ENCODE data around the gene PDCD1LG2. TPM values are rescaled to one million over a fixed set of nuclear protein-coding genes. Genes with fewer than 3 reads are reported as not detected.

Gene PDCD1LG2
- total and polyA plus RNA-seq, 9 donors = 0.51 to 5.0 (median 1.2) TPM

- H3K9me3 ChIP-seq = no peaks in the 10 kb centered on the region
- H3K27me3 ChIP-seq = no peaks in the 10 kb centered on the region
- no peaks in the 10 kb centered on the region for H3K36me3 ChIP-seq
- H3K27ac ChIP-seq = no peak overlapping the region
- intact Hi-C loops (cut with DNase I) = no loop called here
- no peaks in the 10 kb centered on the region for H3K4me1 ChIP-seq (ENCODE audit: insufficient read depth)
- TF ChIP-seq EP300 (IDR thresholded peaks at IDR 0.05) = no peak
- no peak for TF ChIP-seq POLR2A (IDR thresholded peaks at IDR 0.05)
- TF ChIP-seq CTCF (IDR thresholded peaks at IDR 0.05) = no peak
- whole genome bisulfite sequencing, 3 donors = 49 to 54% (median 51%) methylated on average over 2 of the region's 2 CpGs
- DNase-seq = no peak
- H3K4me3 ChIP-seq = no peak overlapping the region
These were observed 21.0 kb downstream of the PDCD1LG2 start for GRCh38 chr9:5531101-5531882.

- Histone ChIP-seq H3K4me1 (ENCODE audit: insufficient read depth) (no peaks in the 10 kb centered on the region), H3K27ac (no peak overlapping the region), H3K4me3 (no peak overlapping the region), H3K36me3 (no peaks in the 10 kb centered on the region), H3K27me3 (no peaks in the 10 kb centered on the region), H3K9me3 (no peaks in the 10 kb centered on the region)
- 53 to 69% (median 61%) methylated on average over 1 of the region's 1 CpG for WGBS, 3 donors
- TF ChIP-seq CTCF (IDR thresholded peaks at IDR 0.05) (no peak), EP300 (IDR thresholded peaks at IDR 0.05) (no peak), POLR2A (IDR thresholded peaks at IDR 0.05) (no peak)
- no peak for DNase-seq
- intact Hi-C loops (cut with DNase I) = no loop called here
These were observed 22.0 kb downstream of the PDCD1LG2 start for GRCh38 chr9:5532306-5532705.

- H3K27ac ChIP-seq = no peak overlapping the region
- no peak for DNase-seq
- no peaks in the 10 kb centered on the region for H3K9me3 ChIP-seq
- TF ChIP-seq EP300 (IDR thresholded peaks at IDR 0.05) = no peak
- TF ChIP-seq POLR2A (IDR thresholded peaks at IDR 0.05) = no peak
- TF ChIP-seq CTCF (IDR thresholded peaks at IDR 0.05) = no peak
- WGBS, 3 donors = 92 to 96% (median 92%) methylated on average over 5 of the region's 5 CpGs
- H3K36me3 ChIP-seq = no peaks in the 10 kb centered on the region
- intact Hi-C loops (cut with DNase I) = no loop called here
- no peaks in the 10 kb centered on the region for H3K4me1 ChIP-seq (ENCODE audit: insufficient read depth)
- H3K27me3 ChIP-seq = no peaks in the 10 kb centered on the region
- no peak overlapping the region for H3K4me3 ChIP-seq
These were observed 22.5 kb downstream of the PDCD1LG2 start for GRCh38 chr9:5532790-5533189.

GRCh38 chr9:5536684-5537083, 26.4 kb downstream of the PDCD1LG2 start:
- intact Hi-C loops (cut with DNase I) = no loop called here
- H3K27me3 ChIP-seq = no peaks in the 10 kb centered on the region
- no peak overlapping the region for H3K27ac ChIP-seq
- H3K9me3 ChIP-seq = no peaks in the 10 kb centered on the region
- WGBS, 3 donors = 85 to 93% (median 89%) methylated on average over 2 of the region's 2 CpGs
- no peak for DNase-seq
- H3K36me3 ChIP-seq = no peaks in the 10 kb centered on the region
- no peaks in the 10 kb centered on the region for H3K4me1 ChIP-seq (ENCODE audit: insufficient read depth)
- TF ChIP-seq POLR2A (IDR thresholded peaks at IDR 0.05) (no peak), CTCF (IDR thresholded peaks at IDR 0.05) (no peak), EP300 (IDR thresholded peaks at IDR 0.05) (no peak)
- no peak overlapping the region for H3K4me3 ChIP-seq

Measured in ovary (tissue), 9 donors.